Stomach (tissue), 4 donors: Measurements from ENCODE around the gene MAP3K10.
"Not testable (repeated sequence)": the region's sequence is repeated elsewhere in the genome, so short reads cannot be mapped to it uniquely, and the experiment has no call there.

Source experiments
- POLR2A ChIP-seq, 4 donors: fragments of 450-650 bp; IDR thresholded peaks; one replicate each; pipeline ENCODE4 v1.6.1; 2016; ENCODE audit warnings: antibody characterized with exemption in 4 of 4, control low read depth in 2 of 4, mild to moderate bottlenecking in 1 of 4, moderate library complexity in 1 of 4
- POLR2AphosphoS5 ChIP-seq, 3 donors: sonication (generic); formaldehyde crosslinking; IDR thresholded peaks; one replicate each; pipeline ENCODE4 v1.6.1; 2016; ENCODE audit warnings: antibody characterized with exemption in 3 of 3
- TF ChIP-seq, protein P1 (sequence below), 7 experiments: fragments of 450-650 bp in 4 of 7; fragments of 200-600 bp in 3 of 7; sonication (generic) in 3 of 7; IDR thresholded peaks; one replicate each; pipeline ENCODE4 v1.5.1; 2016 to 2019; ENCODE audit warnings: antibody characterized with exemption in 7 of 7, control low read depth in 2 of 7, mild to moderate bottlenecking in 1 of 7

DNA sequence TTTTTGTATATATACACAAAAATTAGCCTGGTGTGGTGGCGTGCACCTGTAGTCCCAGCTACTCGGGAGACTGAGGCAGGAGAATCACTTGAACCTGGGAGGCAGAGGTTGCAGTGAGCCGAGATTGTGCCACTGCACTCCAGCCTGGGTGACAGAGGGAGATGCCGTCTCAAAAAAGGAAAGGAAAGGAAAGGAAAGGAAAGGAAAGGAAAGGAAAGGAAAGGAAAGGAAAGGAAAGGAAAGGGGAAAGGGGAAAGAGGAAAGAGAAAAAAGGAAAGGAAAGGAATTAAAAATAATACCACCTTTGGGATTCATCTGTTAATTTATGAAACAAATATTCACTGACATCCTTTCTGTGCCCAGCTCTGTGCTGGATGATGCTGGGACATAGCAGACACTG lies 27.8 kb downstream of the MAP3K10 start:
- TF ChIP-seq POLR2A, POLR2AphosphoS5 (IDR thresholded peaks at IDR 0.05): not testable (repeated sequence)
- TF ChIP-seq, protein P1, sequence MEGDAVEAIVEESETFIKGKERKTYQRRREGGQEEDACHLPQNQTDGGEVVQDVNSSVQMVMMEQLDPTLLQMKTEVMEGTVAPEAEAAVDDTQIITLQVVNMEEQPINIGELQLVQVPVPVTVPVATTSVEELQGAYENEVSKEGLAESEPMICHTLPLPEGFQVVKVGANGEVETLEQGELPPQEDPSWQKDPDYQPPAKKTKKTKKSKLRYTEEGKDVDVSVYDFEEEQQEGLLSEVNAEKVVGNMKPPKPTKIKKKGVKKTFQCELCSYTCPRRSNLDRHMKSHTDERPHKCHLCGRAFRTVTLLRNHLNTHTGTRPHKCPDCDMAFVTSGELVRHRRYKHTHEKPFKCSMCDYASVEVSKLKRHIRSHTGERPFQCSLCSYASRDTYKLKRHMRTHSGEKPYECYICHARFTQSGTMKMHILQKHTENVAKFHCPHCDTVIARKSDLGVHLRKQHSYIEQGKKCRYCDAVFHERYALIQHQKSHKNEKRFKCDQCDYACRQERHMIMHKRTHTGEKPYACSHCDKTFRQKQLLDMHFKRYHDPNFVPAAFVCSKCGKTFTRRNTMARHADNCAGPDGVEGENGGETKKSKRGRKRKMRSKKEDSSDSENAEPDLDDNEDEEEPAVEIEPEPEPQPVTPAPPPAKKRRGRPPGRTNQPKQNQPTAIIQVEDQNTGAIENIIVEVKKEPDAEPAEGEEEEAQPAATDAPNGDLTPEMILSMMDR (IDR thresholded peaks at IDR 0.05): not testable (repeated sequence)
